Astrocyte (in vitro differentiated cells and primary cell): ENCODE data around the gene PTPRD. TPM values are rescaled to one million over a fixed set of nuclear protein-coding genes. Genes with fewer than 3 reads are reported as not detected.
A peak's percentile ranks its signal among the peaks of the same experiment; 100 is the strongest.

ENCODE experiments used
- DNase-seq: peaks from one replicate; pipeline ENCODE4 v3.0.0-alpha.2; 2010; ENCODE audit warnings: low read depth
- FAIRE-seq: peaks from 2 replicates; lab custom pipeline; 2011; peaks lifted over from hg19 to GRCh38; lab: Jason Lieb, UNC
- H2AFZ ChIP-seq: 2 replicates; pipeline ENCODE4 v1.6.0; 2012; ENCODE audit warnings: low read depth, low read length, inconsistent platforms
- H3K27ac ChIP-seq: 2 replicates; pipeline ENCODE4 v1.5.1; 2011; ENCODE audit warnings: low read depth, low read length, inconsistent platforms
- H3K27me3 ChIP-seq: 2 replicates; pipeline ENCODE4 v1.6.0; 2011; ENCODE audit warnings: low read length, inconsistent platforms; ENCODE audit not compliant: insufficient read depth
- H3K36me3 ChIP-seq: 2 replicates; pipeline ENCODE4 v1.5.1; 2011; ENCODE audit warnings: low read length, inconsistent platforms; ENCODE audit not compliant: insufficient read depth
- H3K4me1 ChIP-seq: 2 replicates; pipeline ENCODE4 v1.5.1; 2011; ENCODE audit warnings: low read length, inconsistent platforms; ENCODE audit not compliant: insufficient read depth
- H3K4me2 ChIP-seq: 2 replicates; pipeline ENCODE4 v1.6.0; 2012; ENCODE audit warnings: low read length, inconsistent platforms
- H3K4me3 ChIP-seq: 2 replicates; pipeline ENCODE4 v1.5.1; 2011; ENCODE audit warnings: low read depth, mild to moderate bottlenecking, low read length, inconsistent platforms; ENCODE audit not compliant: insufficient read depth
- H3K79me2 ChIP-seq: 2 replicates; pipeline ENCODE4 v1.6.0; 2012; ENCODE audit warnings: mild to moderate bottlenecking, low read length, inconsistent platforms; ENCODE audit not compliant: insufficient read depth
- H3K9ac ChIP-seq: 2 replicates; pipeline ENCODE4 v1.6.0; 2012; ENCODE audit warnings: mild to moderate bottlenecking, low read length, inconsistent platforms
- H3K9me3 ChIP-seq: 2 replicates; pipeline ENCODE4 v1.5.1; 2012; ENCODE audit warnings: low read depth, mild to moderate bottlenecking, low read length, inconsistent platforms; ENCODE audit not compliant: insufficient read depth
- H4K20me1 ChIP-seq: 2 replicates; pipeline ENCODE4 v1.6.0; 2012; ENCODE audit warnings: low read length, inconsistent platforms; ENCODE audit not compliant: insufficient read depth
- H3K27ac Mint-ChIP-seq: one replicate; pipeline ENCODE4 v1.8.0; 2021; ENCODE audit warnings: mild to moderate bottlenecking, mixed read lengths; ENCODE audit not compliant: unreplicated experiment
- H3K27me3 Mint-ChIP-seq: one replicate; pipeline ENCODE4 v1.8.0; 2021; ENCODE audit warnings: low read depth, mixed read lengths; ENCODE audit not compliant: unreplicated experiment
- H3K36me3 Mint-ChIP-seq: one replicate; pipeline ENCODE4 v1.8.0; 2021; ENCODE audit warnings: low read depth, mixed read lengths; ENCODE audit not compliant: unreplicated experiment
- H3K4me1 Mint-ChIP-seq: one replicate; pipeline ENCODE4 v1.8.0; 2021; ENCODE audit warnings: low read depth, mixed read lengths; ENCODE audit not compliant: unreplicated experiment
- H3K4me3 Mint-ChIP-seq: one replicate; pipeline ENCODE4 v1.8.0; 2021; ENCODE audit warnings: mild to moderate bottlenecking, moderate library complexity, mixed read lengths; ENCODE audit not compliant: unreplicated experiment
- H3K9me3 Mint-ChIP-seq: one replicate; pipeline ENCODE4 v1.8.0; 2021; ENCODE audit warnings: mild to moderate bottlenecking, mixed read lengths; ENCODE audit not compliant: unreplicated experiment
- EZH2 ChIP-seq: IDR thresholded peaks from 2 replicates; pipeline ENCODE4 v1.6.1; 2012; ENCODE audit warnings: mild to moderate bottlenecking, low read length, inconsistent platforms; ENCODE audit not compliant: insufficient read depth
- total RNA-seq: library from RNA; stranded (reverse); gene quantifications from 2 replicates; pipeline ENCODE4 v1.2.1, GENCODE V29; 2021
- TF ChIP-seq, protein P1 (sequence below): IDR thresholded peaks from 2 replicates; pipeline ENCODE4 v1.5.1; 2011; ENCODE audit warnings: low read depth, mild to moderate bottlenecking, inconsistent platforms, low read length, moderate library complexity; ENCODE audit not compliant: insufficient read depth

PTPRD gene
- total RNA-seq, 1 donor from 2014 or later: 88.1 TPM

GRCh38 chr9:8533681-8534080, 2079.1 kb downstream of the PTPRD start:
- Histone ChIP-seq H4K20me1 (no peaks in the 10 kb centered on the region), H3K27ac (no peak overlapping the region), H3K4me3 (no peak overlapping the region), H3K9ac (no peak overlapping the region), H2AFZ (no peak overlapping the region), H3K79me2 (no peaks in the 10 kb centered on the region), H3K27me3 (no peaks in the 10 kb centered on the region), H3K4me2 (no peak overlapping the region), H3K36me3 (no peaks in the 10 kb centered on the region), H3K4me1 (no peaks in the 10 kb centered on the region), H3K9me3 (no peaks in the 10 kb centered on the region)
- no peak for FAIRE-seq
- Mint-ChIP-seq H3K4me1 (peaks cover 21% of the 10 kb centered on the region), H3K4me3 (no peak overlapping the region), H3K9me3 (peaks cover 3% of the 10 kb centered on the region), H3K36me3 (peaks cover 1% of the 10 kb centered on the region), H3K27me3 (no peaks in the 10 kb centered on the region), H3K27ac (peak overlapping the region; percentile 56)
- TF ChIP-seq, protein P1, sequence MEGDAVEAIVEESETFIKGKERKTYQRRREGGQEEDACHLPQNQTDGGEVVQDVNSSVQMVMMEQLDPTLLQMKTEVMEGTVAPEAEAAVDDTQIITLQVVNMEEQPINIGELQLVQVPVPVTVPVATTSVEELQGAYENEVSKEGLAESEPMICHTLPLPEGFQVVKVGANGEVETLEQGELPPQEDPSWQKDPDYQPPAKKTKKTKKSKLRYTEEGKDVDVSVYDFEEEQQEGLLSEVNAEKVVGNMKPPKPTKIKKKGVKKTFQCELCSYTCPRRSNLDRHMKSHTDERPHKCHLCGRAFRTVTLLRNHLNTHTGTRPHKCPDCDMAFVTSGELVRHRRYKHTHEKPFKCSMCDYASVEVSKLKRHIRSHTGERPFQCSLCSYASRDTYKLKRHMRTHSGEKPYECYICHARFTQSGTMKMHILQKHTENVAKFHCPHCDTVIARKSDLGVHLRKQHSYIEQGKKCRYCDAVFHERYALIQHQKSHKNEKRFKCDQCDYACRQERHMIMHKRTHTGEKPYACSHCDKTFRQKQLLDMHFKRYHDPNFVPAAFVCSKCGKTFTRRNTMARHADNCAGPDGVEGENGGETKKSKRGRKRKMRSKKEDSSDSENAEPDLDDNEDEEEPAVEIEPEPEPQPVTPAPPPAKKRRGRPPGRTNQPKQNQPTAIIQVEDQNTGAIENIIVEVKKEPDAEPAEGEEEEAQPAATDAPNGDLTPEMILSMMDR: no peak
- TF ChIP-seq EZH2: no peak
- DNase-seq: no peak

DNA sequence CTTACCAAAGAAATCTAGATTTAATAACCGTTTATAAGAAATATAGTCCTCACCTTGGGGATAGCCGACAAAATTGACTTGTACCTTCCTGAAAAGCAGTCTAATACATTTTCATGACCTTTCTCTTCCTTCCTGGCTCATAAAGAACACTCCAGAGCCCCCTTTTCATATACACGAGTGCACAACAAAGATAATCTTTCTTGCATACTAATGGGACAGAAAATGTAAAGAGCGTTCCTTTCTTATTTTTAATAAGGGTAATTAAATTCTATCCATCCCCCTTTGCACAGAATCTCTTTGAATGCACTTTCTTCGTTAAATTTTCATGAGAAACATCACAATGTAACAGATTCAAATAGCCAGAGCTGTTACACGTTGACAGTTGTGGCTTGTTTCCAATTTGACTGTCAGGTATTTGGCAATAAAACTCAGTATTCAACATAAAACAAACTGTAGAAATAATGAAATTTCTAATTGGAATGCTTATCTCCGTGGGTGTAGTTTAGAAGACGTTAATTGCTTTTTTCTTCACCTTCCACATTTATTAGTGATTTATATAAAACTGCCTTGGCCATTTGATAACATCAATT, 2080.9 kb downstream of the PTPRD start:
- no peaks in the 10 kb centered on the region for H3K4me1 ChIP-seq
- no peak overlapping the region for H3K27ac Mint-ChIP-seq
- no peaks in the 10 kb centered on the region for H3K27me3 ChIP-seq
- H3K27ac ChIP-seq: no peak overlapping the region
- peaks cover 3% of the 10 kb centered on the region for H3K9me3 Mint-ChIP-seq
- H3K9ac ChIP-seq: no peak overlapping the region
- FAIRE-seq (no peak), DNase-seq (no peak)
- no peaks in the 10 kb centered on the region for H4K20me1 ChIP-seq
- peaks cover 18% of the 10 kb centered on the region for H3K4me1 Mint-ChIP-seq
- peaks cover 2% of the 10 kb centered on the region for H3K36me3 Mint-ChIP-seq
- no peaks in the 10 kb centered on the region for H3K79me2 ChIP-seq
- no peak overlapping the region for H3K4me3 Mint-ChIP-seq
- H3K27me3 Mint-ChIP-seq: no peaks in the 10 kb centered on the region
- no peak overlapping the region for H3K4me2 ChIP-seq
- TF ChIP-seq, protein P1: no peak
- TF ChIP-seq EZH2: no peak
- no peaks in the 10 kb centered on the region for H3K9me3 ChIP-seq
- no peaks in the 10 kb centered on the region for H3K36me3 ChIP-seq
- H2AFZ ChIP-seq: no peak overlapping the region
- no peak overlapping the region for H3K4me3 ChIP-seq

- no peaks in the 10 kb centered on the region for H3K9me3 ChIP-seq
- H3K79me2 ChIP-seq: no peaks in the 10 kb centered on the region
- no peak overlapping the region for H3K4me3 Mint-ChIP-seq
- DNase-seq (no peak), FAIRE-seq (no peak)
- no peaks in the 10 kb centered on the region for H3K27me3 Mint-ChIP-seq
- no peak overlapping the region for H2AFZ ChIP-seq
- no peaks in the 10 kb centered on the region for H3K36me3 ChIP-seq
- H3K36me3 Mint-ChIP-seq: peaks cover 5% of the 10 kb centered on the region
- no peaks in the 10 kb centered on the region for H3K27me3 ChIP-seq
- TF ChIP-seq, protein P1: no peak
- no peak for TF ChIP-seq EZH2
- no peaks in the 10 kb centered on the region for H3K9me3 Mint-ChIP-seq
- H3K27ac ChIP-seq: no peak overlapping the region
- peaks cover 7% of the 10 kb centered on the region for H3K4me1 Mint-ChIP-seq
- no peak overlapping the region for H3K4me2 ChIP-seq
- H3K4me3 ChIP-seq: no peak overlapping the region
- no peak overlapping the region for H3K9ac ChIP-seq
- H3K4me1 ChIP-seq: no peaks in the 10 kb centered on the region
- H3K27ac Mint-ChIP-seq: no peak overlapping the region
- no peaks in the 10 kb centered on the region for H4K20me1 ChIP-seq
Observed at GRCh38 chr9:8521112-8521511, 2091.7 kb downstream of the PTPRD start.
